GM13977 (cell line): ENCODE results near the gene GFER.
"Not testable (repeated sequence)": the region's sequence is repeated elsewhere in the genome, so short reads cannot be mapped to it uniquely, and the experiment has no call there.

Source experiments
- DNase-seq: peaks from one replicate; pipeline ENCODE4 v3.0.0; 2012; ENCODE audit warnings: low spot score
- in situ Hi-C: fragments of 300-500 bp; cut with MboI; formaldehyde crosslinking; loops from one replicate; pipeline ENCODE4 v1.12.0; 2022; ENCODE audit warnings: low sequenced_read_pairs, low pct_unique_long_range_greater_than_20kb, mixed read lengths, inconsistent platforms; ENCODE audit not compliant: unreplicated experiment
- TF ChIP-seq, protein P1 (sequence below): IDR thresholded peaks from 2 replicates; pipeline ENCODE4 v1.5.1; 2012; ENCODE audit warnings: mild to moderate bottlenecking, control low read depth; ENCODE audit not compliant: insufficient read depth; ENCODE audit errors: extremely low read depth, missing control alignments

Gene GFER

DNA sequence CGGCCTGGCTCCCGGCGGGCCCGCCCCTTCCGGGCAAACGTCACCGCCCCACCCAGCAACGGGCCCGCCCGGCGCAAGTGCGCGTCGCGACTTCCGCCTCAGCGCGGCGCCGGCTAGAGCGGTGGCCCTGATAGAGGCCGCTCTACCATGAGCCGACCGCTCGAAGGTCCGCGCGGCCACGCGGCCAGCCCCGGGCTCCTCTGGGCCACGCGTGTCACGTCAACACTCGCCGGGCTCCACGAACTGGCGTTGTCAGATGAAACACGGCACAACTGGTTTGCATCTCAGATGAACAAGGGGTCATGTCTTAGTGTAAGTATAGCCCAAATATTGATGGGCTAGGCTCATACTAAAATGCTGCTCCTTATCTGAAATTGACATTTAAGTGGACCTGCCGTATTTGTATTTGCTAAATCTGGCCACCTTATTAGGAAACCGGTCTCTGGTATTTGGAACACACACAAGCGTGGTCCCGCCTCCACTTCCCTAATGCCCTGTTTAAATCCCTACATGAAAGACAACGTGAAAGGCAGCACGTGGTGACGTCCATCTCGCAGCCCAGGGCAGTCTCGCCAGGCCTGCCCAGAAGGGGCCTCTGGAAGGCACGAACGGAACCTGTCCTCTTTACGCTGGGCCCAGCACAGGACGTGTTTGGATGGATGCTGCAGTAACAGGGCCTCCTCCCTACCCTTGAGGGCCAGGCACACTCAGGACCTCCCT is 26.0 kb downstream of the GFER start, which contains the start of gene ZNF598:
TSS of gene ZNF598 (minus strand) at position 31 of the 720 bp plus-strand sequence.
- peak; percentile 98 for DNase-seq
- in situ Hi-C loops, result no loop called here

DNA sequence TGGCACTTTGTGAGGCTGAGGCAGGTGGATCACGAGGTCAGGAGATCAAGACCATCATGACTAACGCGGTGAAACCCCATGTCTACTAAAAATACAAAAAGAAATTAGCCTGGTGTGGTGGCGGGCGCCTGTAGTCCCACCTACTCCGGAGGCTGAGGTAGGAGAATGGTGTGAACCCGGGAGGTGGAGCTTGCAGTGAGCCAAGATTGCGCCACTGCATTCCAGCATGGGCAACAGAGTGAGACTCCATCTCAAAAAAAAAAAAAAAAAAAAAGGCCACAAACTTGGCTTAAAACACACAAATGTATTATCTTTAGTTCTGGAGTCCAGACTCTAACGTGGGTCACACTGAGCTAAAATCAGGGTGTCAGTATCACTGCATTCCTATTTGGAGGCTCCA is 27.7 kb downstream of the GFER start:
- DNase-seq, in situ Hi-C loops: not testable (repeated sequence)

More for the DNA sequence above, 26.0 kb downstream of the GFER start, which contains the start of gene ZNF598:
- TF ChIP-seq, protein P1, sequence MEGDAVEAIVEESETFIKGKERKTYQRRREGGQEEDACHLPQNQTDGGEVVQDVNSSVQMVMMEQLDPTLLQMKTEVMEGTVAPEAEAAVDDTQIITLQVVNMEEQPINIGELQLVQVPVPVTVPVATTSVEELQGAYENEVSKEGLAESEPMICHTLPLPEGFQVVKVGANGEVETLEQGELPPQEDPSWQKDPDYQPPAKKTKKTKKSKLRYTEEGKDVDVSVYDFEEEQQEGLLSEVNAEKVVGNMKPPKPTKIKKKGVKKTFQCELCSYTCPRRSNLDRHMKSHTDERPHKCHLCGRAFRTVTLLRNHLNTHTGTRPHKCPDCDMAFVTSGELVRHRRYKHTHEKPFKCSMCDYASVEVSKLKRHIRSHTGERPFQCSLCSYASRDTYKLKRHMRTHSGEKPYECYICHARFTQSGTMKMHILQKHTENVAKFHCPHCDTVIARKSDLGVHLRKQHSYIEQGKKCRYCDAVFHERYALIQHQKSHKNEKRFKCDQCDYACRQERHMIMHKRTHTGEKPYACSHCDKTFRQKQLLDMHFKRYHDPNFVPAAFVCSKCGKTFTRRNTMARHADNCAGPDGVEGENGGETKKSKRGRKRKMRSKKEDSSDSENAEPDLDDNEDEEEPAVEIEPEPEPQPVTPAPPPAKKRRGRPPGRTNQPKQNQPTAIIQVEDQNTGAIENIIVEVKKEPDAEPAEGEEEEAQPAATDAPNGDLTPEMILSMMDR, result no peak

DNA sequence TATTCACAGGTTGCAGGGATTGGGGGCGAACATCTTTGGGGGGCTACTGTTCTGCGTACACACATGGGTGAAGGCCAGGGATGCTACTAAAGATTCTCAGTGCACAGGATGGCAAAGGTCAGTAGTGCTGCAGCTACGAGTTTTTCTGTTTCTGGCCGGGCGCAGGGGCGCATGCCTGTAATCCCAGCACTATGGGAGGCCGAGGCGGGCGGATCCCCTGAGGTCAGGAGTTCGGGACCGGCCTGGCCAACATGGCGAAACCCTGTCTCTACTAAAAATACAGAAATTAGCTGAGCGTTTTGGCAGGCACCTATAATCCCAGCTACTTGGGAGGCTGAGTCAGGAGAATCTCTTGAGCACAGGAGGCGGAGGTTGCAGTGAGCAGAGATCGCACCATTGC is 29.5 kb downstream of the GFER start:
- no peak for DNase-seq
- in situ Hi-C loops, result no loop called here
- TF ChIP-seq, protein P1, result no peak

DNA sequence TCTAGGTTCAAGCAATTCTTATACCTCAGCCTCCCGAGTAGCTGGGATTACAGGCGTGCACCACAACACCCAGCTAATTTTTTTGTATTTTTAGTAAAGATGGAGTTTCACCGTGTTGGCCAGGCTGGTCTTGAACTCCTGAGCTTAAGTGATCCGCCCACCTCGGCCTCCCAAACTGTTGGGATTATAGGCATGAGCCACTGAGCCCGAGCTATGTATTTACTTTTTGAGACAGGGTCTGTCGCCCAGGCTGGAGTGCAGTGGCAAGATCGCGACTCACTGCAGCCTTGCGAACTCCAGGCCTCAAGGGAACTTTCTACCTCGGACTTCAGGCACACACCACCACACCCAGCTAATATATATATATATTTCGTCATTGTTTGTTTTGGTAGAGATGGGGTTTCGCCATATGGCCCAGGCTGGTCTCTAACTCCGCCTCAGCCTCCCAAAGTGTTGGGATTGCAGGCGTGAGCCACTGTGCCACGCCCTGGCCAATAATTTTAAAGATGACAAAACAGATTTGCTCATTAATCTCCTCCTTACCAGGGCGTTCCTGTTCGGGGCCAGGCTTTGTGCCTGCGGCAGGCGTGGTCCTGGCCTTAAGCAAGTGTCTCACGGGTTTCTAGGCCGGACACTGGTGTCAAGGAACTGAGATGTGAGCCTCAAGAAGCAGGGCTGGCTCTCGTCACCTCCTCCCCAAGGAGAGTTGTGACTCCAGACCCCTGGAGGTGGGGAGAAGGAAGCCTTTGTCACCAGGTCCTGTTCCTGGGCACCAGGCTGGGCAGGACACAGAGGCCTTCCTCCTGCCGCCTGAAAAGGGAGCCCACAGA is 31.3 kb downstream of the GFER start:
- in situ Hi-C loops, result no loop called here
- TF ChIP-seq, protein P1, result no peak
- no peak for DNase-seq

DNA sequence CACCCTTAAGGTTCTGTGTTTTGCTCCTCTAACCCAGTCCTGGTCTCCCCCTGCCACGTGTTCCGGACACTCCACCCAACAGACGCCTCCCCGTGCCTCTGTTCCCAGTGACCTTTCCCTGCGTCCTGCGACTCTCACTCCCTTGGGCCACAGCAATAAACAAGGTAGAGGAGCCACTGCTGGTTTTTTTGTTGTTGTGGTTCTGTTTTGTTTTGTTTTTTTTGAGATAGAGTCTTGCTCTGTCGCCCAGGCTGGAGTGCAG is 31.9 kb downstream of the GFER start:
- in situ Hi-C loops, result no loop called here
- TF ChIP-seq, protein P1, result no peak
- DNase-seq, result no peak

DNA sequence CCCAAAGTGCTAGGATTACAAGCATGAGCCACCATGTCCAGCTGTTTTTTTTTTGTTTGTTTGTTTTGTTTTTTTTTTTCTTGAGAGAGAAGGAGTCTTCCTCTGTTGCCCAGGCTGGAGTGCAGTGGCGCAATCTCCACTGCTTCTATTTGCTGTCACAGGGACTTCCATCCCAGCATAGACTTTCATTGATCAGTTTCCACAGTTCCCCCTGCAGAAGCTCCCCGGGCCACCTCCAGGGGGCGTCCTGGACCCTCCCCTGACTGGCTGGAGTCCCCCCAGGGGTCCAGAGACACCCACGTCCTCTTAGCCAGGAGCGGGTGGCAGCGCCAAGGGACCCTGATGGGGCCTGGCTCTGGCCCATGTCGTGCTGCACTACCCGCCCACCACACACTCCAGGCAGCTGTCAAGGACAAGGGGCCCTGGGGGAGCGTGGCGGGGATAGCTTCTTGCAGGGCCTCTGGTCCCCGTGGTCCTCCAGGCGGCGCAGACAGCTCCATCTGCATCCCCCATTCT is 32.5 kb downstream of the GFER start:
- TF ChIP-seq, protein P1, result peak; percentile 48
- no peak for DNase-seq
- in situ Hi-C loops, result no loop called here

DNA sequence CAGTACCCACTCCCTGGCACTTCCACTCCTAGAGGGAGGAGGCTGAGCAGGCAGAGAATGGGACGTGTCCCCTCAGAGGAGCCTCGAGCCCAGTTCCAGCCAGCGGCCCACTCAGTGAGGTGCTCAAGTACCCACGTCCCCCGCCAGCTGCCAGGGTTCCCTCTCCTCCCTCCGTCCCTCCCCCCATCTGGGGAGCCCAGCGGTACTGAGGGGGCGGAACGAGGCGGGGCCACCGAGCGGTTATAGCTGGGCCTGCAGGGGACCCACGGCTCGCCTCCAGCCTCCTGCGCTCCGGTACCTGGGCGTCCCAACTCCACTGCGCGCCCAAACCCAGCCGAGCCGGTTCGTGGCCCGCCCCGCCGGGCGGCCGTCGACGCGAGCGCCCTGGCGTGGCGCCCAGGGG is 35.5 kb downstream of the GFER start, which contains the start of gene NPW:
TSS of gene NPW (plus strand) at position 268 of the 403 bp plus-strand sequence.
- TF ChIP-seq, protein P1, result no peak
- in situ Hi-C loops, result no loop called here
- no peak for DNase-seq
